GM19043 (cell line): ENCODE data around the gene ETV6.

Source experiments
- ATAC-seq: cut with Tn5 transposase; IDR thresholded peaks from one replicate; pipeline ENCODE4 v1.9.1; 2021; ENCODE audit warnings: low read depth; ENCODE audit not compliant: unreplicated experiment

Gene ETV6

DNA sequence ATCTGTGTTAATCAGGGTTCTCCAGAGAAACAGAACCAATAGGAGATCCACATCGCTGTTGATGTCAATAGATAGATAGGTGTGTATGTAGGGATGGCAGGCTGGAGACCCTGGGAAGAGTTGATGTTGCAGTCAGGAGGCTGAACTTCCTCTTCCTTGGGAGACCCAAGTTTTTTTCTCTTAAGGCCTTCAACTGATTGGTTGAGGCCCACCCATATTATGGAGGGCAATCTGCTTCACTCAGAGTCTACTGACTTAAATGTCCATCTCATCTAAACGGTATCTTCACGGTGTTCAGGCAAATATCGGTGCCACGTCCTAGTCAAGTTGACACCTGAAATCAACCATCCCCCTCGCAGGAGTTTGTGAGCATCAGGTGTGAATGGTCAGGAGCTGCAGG lies 63.0 kb downstream of the ETV6 start:
- ATAC-seq: no peak

DNA sequence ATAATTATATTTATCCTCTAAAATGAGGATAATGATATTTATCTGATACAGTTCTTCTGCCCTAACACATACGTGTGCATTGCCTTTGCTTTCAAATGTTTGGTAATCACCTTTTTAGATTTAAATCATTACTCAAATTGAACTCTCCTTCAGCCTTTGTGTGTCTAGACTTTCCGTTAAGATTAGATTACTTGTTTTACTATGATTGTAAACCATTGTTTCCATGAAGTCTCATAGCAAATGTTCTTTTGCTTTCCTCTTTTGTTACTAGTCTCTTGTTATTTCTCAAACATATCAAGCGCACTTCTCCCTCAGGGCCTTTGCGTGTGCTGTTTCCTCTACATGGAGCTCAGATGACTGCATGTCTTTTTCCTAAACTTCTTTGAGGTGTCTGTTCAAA lies 63.7 kb downstream of the ETV6 start:
- no peak for ATAC-seq

GRCh38 chr12:11714626-11715025 lies 65.2 kb downstream of the ETV6 start:
- ATAC-seq: no peak

DNA sequence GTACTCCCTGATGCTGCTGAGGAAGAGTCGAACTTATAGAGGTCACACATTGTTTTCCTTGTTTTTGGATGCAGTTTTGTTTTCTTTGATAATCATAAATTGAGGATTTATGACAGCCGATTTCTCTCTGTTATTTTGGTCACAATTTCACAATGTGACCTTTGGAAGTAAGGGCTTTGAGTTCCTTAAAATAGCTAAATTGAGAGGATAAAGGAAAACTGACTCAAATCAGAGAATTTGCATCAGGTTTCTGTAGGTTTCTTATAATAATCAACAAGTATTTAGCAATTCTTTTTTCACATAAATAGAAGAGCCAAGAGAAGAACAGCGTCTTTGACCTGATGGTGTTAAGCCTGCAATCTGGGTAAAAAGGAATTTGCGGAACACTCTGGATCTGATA lies 66.1 kb downstream of the ETV6 start:
- ATAC-seq: no peak

DNA sequence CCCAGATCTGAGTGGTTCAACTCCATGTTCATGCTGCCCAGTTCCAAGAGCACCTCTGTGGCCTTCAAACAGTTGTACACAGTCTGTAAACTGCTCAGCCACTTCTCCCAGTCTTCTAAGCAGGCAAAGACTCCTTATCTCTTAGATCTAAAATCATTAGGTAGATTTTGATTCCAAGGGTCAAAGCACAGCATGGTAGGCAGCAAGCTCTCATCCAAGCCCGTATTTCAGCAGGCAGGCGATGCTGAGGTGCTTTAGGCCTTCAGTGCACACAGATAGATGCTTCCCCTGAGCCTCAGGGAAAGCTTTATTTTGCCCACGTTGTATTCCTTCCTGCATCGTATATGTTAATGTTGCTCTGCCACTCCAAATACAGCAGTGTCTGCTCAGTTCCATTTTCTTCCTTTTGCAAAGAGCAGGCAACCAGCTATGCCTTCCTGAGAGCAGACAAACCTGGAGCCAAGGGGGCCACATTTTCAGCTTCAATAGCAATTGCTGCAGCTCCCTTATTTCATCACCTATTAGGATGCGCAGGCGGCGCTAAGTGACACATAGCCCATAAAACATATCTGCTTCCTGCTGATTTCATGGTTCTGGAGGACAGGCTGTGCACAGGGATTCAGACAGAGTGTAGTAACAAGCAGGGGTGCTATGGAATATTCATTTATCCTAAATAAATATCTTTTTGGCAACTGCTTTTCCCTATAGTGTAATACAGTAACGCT lies 67.5 kb downstream of the ETV6 start:
- ATAC-seq: no peak

GRCh38 chr12:11717519-11717961 lies 68.1 kb downstream of the ETV6 start:
- ATAC-seq: no peak

- ATAC-seq: no peak
These were observed 68.6 kb downstream of the ETV6 start for GRCh38 chr12:11718105-11718504.

DNA sequence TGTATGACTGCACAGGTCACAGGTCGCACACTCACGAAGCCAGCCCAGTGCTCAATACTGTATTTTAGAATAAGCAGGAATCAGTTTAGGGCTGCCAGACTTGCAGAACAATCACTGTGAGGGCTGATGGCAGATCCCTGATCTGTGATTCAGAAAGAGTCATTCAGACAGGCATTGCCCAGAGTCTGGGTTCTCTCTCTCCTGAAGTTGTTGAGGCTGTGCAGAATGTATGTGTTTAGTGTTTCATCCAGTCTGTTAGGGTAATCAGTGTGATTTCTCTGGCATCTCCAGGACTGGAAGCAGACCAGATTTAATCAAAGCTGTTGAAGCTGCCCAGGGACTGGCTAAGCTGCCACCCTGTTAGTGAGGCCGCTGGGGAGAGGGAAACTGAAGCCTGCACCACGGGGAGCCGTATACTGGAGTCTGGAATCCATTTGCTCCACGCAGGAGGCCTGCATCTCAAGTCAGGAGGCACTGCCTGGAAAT lies 69.3 kb downstream of the ETV6 start:
- no peak for ATAC-seq

DNA sequence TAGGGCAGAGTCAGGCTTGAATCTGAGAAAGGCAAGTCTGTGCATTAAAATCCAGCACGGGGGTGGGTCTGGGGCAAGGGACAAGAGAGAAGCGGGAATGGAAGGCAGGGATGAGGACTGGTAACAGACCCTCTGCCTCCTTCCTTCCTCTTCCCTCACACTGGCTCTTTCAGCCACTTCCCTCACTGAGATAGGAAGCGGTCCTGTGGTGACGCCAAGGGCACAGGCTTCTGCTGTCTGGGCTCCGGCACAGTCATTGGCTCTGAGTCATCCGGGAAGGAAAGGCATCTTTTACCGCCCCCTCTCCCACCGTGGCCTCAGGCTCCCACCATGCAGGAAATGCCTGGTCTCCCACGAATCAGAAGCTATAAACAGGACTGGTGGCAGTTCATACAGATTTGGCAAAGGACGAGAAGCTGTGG lies 70.2 kb downstream of the ETV6 start:
- ATAC-seq: no peak

GRCh38 chr12:11722071-11722470 lies 72.6 kb downstream of the ETV6 start:
- ATAC-seq: no peak

DNA sequence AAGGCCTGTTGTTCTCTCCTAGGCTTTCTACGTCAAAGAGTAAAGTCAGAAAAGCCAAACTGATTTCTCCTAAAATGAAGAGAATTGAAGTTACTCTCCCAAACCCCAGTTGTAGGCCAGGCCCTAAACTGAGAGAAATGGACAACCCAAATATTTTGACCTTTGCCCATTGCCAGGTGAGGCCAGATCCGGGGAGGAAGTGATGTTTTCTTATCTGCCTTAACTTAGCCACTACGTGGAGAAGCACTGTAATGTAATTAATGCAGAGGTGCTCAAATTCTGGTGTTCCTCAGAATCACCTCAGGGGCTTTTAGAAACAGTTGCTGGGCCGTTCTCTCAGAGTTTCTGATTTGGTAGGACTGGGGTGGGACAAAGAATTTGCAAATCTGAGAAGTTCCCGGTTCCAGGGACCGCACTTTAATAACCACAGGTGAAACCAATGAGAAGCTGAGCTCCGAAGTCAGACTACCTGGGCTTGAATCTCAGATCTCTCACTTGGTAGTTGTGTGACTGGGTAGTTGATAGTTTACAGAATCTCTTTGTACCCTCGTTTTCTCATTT lies 73.2 kb downstream of the ETV6 start:
- ATAC-seq: no peak

DNA sequence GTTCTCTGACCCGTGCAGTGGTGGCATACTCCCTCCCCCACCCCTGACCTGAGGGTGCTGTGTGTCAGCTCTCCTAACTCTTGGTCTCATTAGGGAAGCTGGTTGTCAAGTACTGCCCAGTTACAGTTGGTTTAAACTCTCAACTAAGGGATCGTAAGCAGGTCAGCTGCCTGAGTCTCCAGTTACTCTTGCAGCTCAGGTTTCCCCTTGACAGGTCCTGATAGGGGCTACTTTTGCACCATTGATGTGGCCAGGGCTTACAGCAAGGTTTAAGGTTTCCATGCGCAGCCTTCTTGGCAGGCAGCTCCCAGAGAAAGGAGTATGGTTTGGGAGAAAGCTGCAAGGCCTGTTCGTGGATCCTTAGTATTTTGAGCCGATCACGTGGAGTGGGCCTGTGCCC lies 74.5 kb downstream of the ETV6 start:
- no peak for ATAC-seq

DNA sequence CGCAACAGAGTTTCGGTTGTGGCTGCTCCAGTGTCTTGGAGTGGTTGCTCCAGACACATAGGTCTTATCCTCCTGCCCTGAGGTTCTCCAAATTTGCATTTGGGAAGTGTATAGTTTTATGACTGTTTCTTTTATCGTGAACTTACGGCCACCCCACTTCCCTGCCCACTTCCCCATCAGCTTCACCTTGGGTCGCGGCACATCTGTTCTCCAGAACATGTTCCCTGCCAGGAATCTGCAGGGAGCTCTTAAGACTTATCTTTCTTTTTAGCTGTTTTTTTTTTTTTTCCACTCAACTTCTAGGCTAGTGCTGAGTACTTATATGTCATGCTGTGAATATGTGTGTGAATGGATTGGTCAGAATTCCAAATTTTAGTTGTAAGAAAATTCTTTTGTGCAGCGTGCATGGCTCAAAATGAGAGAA lies 75.4 kb downstream of the ETV6 start:
- no peak for ATAC-seq

DNA sequence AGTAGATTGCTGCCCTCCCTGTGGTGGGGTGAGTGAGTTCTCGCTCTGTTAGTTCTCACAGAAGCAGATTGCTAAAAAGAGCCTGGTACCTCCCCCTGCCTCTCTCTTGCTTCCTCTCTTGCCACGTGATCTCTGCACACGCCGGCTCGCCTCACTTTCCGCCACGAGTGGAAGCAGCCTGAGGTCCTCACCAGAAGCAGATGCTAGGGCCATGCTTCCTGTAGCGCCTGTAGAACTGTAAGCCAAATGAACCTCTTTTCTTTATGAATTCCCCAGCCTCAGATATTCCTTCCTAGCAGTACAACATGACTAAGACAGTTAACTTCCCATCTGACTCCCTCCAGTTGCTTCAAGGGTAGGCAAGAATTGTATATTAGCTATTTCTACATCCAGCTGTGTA lies 76.2 kb downstream of the ETV6 start:
- no peak for ATAC-seq

- no peak for ATAC-seq
These were observed 77.2 kb downstream of the ETV6 start for GRCh38 chr12:11726659-11727058.

DNA sequence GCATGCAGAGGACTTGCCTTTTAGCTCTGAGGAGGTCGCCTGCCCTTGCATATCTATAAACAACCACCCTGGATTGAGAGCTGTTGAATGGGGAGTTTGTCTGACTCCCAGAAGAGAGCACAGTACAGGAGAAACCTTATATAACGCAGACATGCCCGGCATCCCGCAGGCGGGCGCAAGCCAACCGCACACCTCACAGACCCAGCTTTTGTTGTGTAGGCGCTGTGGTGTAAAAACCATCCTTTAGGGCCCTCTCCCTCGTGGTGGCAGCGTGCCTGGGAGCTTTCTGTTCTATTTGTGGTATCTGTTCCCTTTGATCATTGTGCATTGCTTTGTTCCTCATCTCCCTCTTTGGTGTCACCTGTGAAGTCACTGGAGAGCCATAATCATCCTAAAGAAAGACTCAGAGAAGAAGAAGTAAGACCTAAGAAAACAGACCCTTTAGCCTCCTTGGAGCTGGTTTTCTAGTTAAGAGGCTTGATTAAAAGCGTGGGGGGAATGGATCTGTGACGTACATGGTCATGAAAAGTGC lies 77.7 kb downstream of the ETV6 start:
- no peak for ATAC-seq

DNA sequence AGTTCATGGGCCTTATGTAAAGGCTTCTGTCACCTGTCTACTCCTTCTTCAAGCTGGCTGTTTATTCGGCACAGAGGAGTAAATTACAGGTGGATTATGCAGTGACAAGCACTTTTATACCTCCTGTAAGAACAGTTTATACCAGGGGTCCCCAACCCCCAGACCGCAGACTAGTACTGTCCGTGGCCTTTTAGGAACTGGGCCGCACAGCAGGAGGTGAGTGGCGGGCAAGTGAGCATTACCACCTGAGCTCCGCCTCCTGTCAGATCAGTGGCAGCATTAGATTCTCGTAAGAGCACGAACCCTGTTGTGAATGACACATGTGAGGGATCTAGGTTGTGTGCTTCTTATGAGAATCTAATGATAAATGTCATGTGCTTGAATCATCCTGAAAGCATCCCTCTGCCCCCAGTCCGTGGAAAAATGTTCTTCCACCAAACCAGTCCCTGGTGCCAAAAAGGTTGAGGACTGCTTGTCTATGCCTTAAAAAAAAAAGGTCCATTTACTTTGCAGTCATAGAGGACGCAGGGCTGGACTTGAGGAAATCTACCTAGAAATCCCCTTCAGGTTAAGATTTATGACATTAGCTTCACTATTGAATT lies 78.8 kb downstream of the ETV6 start:
- no peak for ATAC-seq

- no peak for ATAC-seq
These were observed 79.5 kb downstream of the ETV6 start for GRCh38 chr12:11729008-11729407.

DNA sequence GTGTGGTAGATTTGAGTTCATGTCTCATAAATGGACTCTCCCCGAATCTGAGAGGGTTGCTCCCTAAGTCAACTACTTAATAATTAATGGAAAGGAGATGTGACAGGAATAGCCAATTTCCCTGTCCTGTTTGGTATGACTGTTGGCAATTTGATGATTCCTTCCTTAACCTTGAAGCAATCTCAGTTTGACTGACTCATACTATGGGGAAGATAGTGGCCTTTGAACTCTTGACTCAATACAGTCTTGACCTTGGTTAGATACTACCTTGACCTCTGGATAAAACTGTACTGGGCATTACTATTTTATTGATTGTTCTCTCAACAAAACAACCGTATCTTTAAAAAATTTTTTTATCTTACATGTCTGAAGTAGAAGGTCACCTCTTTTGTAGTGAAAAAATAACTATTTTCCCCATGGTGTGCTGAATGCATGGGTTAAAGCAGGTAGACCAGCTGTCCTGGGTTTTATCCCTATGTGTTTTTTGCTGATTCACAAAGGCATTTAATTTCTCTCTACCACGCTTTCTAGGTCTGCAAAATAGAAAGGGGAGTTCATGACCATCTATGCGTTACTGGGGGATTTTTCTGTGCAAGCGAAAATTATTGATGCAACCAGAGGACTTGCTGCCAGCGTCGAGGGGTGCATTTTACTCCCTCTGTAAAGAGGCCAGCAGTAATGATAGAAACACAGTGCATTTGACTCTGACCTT lies 80.1 kb downstream of the ETV6 start:
- no peak for ATAC-seq

- ATAC-seq: peak; percentile 42
These were observed 81.0 kb downstream of the ETV6 start for GRCh38 chr12:11730299-11731041.

DNA sequence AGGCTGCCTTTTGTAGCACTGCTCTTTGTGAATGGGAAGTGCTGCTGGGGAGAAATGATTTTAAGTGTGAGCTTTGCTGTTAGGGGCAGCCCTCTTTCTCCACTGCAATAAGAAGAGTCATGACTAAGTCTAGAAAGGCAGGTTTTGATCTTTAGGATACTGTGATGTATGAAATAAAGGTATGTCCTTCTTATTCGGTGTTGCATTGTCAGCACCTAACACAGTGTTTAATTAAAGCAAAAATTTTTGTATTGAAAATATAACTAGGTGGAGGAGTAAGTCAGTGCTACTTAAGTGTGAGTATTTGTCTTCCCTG lies 81.5 kb downstream of the ETV6 start:
- ATAC-seq: no peak
